Left hindlimb (tissue), 1 donor: ENCODE data around the gene WDR43.

Source experiments
- DNase-seq: peaks from one replicate; pipeline ENCODE4 v3.0.0-alpha.2; 2018

The WDR43 gene

DNA sequence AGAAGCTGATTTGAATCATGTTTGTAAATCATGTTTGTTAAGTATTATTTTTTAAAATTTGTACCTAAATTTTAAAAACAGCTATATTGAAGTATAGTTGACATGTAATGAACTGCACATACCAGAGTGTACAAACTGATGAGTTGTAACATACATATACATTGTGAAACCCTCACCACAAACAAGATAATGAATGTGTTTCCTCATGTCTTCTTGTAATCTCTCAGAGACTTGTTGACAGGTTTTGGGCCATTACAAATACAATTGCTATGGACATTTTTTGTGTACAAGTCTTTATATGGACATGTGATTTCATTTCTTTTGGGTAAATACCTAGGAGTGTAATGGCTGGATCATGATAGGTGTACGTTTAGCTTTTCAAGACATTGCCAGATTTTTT, 21.5 kb downstream of the WDR43 start:
- DNase-seq, result no peak

GRCh38 chr2:28926847-28927246, 32.4 kb downstream of the WDR43 start:
- DNase-seq, result no peak

DNA sequence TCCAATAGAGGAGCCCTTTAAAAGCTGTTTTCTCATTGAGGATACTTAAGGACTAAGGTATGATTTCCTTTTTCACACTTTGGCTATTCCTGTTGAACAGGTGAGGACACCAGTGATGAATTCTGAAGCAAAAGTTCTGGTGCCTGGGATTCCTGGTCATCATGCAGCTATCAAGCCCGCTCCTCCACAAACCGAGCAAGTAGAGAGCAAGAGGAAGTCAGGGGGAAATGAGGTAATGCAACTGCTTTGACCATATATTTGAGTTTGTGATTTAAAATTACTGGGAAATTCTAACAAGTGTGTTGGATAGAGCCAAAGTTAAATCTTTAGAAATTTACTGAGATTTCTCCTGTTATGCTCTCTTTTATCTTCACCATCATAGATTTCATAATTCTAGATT, 33.0 kb downstream of the WDR43 start:
- no peak for DNase-seq

- DNase-seq, result no peak
Observed at GRCh38 chr2:28927878-28928277, 33.4 kb downstream of the WDR43 start.

DNA sequence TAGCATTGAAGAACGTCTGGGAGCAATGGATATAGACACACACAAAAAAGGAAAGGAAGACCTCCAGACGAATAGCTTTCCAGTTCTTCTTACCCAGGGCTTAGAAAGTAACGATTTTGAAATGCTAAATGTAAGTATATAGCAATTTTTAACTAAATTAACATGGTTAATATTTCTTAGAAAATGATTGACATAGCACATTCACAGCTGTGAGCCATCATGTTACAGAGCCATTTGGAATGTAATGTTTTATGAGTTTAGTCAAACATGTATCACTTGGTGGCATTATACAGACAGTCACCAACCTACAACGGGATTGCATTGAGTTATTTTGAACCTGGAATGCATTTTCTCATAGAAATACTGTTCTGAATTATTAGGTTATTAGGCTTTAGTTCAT, 35.1 kb downstream of the WDR43 start:
- no peak for DNase-seq

GRCh38 chr2:28930205-28930604, 35.7 kb downstream of the WDR43 start:
- DNase-seq, result no peak

- no peak for DNase-seq
Observed at GRCh38 chr2:28934769-28935168, 40.3 kb downstream of the WDR43 start.

DNA sequence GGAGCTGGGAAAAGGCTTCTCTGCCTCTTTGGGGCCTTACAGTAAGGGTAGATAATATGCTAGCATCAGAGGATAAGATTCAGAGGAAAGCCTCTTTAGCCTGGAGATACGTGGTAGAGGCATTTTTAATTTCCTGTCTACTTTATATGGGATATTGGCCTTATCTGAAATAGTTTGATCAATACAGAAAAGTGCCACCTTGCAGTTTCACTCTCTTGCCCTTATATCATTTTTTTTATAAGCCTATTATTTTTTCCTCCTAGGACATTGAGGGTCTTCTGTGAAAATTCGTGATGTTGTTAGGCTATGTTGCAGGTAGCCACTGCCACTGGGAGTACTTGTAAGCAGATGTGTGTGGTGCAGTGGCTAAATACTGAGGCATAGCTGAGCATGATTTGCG, 46.5 kb downstream of the WDR43 start:
- no peak for DNase-seq

DNA sequence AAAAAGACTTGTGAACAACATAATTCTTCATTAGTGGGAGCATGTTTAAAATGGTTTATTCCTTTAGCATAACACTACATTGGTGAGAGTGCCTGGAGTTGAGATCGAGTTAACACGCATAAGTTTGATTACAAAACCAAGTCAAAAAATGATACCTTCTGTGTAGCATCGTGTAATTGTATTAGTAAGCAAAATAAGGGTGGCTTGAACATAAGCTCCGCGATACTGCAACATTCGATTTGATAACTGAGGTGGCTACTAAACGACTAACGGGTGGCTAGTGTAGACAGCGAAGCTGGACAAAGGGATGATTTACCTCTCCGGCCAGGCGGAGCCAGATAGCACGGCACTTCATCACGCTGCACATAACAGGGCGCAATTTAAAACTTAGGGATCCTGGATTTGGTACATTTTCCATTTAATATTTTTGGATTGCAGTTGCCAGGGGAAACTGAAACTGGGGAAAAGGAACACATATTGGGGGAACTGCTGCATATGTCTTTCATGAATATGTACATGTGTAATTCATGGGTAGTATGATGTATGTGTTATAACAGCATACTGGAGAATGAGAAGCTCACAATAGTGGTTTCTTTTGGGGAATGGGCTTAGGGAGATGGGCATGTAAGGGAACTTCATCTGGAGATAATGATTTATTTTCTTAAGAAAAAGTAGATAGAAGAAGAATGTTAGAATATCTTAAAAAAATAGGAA, 50.2 kb downstream of the WDR43 start:
- no peak for DNase-seq

- no peak for DNase-seq
Observed at GRCh38 chr2:28948160-28948559, 53.7 kb downstream of the WDR43 start.

DNA sequence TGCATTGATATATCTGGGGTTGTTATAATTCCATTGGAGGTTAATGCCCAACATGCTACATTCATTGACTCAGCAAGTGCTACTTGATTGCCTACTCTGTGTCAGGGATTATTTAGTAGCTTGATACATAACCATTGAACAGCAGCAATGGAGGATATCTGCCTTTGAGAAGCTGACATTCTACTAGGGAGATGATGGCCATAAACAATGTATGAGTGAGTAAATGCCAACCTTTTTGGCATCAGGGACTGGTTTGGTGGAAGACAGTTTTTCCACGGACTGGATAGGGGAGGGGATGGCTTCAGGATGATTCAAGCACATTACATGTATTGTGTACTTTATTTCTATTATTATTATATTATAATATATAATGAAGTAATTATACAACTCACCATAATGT, 54.7 kb downstream of the WDR43 start:
- DNase-seq, result no peak

DNA sequence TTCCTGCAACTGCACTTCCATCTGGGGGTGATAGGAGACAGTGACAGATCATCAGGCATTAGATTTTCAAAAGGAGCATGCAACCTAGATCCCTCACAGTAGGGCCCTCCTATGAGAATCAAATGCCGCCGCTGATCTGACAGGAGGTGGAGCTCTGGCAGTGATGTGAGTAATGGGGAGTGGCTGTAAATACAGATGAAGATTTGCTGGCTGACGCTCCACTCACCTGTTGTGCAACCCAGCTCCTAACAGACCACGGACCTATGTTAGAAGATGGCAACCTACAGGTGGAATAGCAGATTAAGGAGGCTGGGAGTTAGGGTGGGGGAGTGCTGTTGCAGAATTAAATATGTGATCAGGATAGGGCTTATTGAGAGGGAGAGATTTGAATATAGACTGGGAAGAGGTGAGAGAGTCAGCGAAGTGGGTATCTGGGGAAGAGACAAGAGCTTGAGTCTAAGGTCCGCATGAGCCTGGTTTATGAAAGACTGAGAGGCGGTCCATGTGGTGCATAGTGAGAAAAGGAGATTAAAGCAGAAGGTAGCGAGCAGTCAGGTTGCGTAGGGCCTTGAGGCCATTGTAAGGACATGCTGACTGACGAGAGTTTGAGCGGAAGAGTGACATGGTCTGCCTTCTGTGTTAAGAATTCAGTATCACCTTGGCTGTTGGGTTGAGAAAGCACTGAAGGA, 55.3 kb downstream of the WDR43 start:
- DNase-seq, result no peak

DNA sequence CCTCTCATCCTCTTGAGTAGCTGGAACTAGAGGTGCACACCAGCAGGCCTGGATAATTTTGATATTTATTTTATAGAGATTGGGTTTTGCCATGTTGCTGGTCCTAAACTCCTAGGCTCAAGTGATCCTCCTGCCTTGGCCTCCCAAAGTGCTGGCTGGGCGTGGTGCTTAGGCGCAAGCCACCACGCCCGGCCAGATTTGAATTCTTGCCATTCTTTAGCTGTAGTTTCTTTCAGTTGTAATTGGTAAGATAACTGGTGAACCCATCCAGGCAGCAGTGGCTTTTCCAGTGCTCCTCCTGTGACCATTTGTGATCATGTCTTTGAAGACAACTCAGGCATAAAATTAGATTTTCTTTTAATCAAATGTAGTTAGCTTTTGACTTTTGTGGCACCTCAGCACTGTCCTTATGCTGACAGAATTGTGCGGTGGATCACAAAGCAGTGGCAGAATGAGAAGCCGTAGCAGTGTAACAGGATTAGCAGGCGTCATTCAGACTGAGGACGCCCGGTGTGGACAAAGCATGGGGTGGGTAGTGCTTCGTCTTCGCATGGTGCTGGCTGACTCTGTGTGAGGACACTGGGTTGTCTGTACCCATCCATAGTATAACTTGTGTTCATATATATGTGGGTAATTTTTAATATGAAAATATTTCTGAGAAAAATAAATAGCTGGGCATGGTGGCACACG, 56.6 kb downstream of the WDR43 start:
- DNase-seq, result no peak

DNA sequence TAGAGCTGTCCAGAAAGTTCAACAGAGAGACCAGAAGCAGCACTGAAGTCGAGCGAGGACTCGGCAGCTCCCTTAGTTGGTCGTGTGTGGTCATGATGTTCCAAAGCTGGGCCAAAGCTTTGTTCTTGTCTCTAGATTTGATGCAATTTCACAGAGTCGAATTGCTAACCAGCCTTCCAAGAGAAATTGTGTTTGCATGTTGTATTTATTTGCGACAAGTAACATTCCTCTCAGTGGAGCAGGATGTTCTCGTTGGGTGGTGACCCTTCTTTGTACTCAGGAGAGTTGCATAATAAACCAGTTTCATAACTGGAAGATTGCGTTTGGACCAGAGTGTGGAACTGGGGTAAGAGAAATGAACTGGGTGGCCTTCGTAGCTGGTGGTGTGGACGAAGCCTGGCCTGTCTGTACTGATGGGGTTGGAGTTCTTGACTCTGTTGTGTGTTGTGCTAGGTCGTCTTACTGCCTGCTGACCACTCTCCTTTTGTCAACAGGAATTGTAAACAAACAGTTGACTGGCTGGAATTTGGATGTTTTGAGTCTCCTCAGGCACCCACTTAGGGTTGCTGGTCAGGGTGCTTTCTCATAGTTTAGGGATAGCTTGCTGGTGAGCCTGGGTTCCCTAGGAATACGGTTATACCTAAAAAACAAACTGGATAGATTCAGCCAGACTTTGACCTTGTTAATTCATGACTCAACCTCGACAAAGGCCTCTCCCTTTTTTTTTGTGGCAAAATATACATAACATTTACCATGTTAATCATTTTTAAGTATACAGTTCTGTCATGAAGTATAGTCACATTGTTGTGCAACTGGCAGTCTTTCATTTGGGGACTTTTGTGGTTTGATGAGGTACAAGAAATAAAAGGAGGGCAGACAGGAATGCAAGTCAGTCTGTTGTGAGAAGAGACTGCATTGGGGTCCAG, 57.7 kb downstream of the WDR43 start:
- DNase-seq, result no peak

GRCh38 chr2:28952836-28953211, 58.4 kb downstream of the WDR43 start:
- DNase-seq, result no peak

DNA sequence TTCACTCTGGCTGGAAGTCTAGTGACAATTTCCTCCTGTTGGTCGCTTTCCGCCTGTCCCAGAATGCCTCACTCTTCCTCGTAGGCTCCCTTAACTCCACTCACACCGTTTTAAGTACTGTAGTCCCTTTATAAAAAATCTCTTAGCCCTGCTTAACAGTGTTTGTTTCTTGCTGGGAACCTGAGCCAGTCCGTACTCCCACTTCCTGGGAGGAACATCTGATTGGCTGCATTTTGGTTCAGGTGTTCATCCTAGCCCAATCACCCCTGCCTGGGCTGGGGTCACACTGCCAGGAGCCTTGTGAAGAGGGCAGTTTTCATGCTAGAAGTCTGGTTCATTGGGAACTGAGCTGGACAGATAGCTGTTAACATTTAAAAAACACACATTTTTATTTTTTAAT, 61.0 kb downstream of the WDR43 start:
- no peak for DNase-seq

- DNase-seq, result peak; percentile 43
Observed at GRCh38 chr2:28956415-28956826, 62.0 kb downstream of the WDR43 start.

GRCh38 chr2:28956890-28957289, 62.4 kb downstream of the WDR43 start:
- DNase-seq, result no peak

- DNase-seq, result peak; percentile 49
Observed at GRCh38 chr2:28958689-28959088, 64.2 kb downstream of the WDR43 start.

DNA sequence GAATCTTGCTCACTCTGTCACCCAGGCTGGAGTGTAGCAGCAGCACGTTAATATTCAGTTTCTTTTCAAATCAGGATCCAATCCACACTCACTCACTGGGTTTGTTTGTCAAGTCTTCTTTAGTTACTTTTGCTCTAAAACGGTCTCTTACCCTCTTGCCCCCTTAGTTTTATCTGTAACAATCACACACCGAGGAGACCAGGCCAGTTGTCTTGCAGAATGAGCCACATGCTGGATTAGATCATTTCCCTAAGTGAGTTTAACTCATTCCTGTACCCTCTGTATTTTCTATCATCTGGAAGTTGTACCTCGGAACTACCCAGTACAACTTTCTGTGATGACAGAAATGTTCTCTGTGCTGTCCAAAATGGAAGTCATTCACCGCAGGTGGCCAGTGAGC, 65.9 kb downstream of the WDR43 start:
- no peak for DNase-seq

DNA sequence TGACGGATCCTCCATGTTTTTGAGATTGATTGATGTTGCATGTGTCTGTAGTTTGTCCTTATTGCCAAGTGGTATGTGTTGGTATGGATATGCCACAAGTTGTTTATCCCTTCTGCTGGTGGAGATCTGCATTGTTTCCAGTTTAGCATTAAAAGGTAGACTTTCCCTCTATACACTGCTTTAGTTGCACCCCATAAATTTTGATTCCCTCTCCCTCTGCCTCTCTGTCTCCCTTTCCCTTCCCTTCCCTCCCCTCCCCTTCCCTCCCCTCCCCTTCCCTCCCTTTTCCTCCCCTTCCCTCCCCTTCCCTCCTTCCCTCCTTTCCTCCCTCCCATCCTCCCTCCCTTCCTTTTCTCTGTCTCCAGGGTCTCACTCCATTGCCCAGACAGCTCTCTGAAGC, 68.0 kb downstream of the WDR43 start:
- DNase-seq, result no peak

GRCh38 chr2:28970464-28971160, 76.1 kb downstream of the WDR43 start:
- DNase-seq, result no peak
